BE2C (cell line): ENCODE data around the gene ANKRD29.

Experiments
- DNase-seq: peaks from one replicate; pipeline ENCODE4 v3.0.0-alpha.2; 2020
- H3K27me3 ChIP-seq: fragments of 250-450 bp; sonication (Bioruptor Pico); 2 replicates; pipeline ENCODE4 v1.5.1; 2020; ENCODE audit warnings: mild to moderate bottlenecking
- H3K36me3 ChIP-seq: fragments of 250-450 bp; sonication (Bioruptor Pico); 2 replicates; pipeline ENCODE4 v1.5.1; 2020; ENCODE audit warnings: mild to moderate bottlenecking
- H3K4me1 ChIP-seq: fragments of 250-450 bp; sonication (Bioruptor Pico); 2 replicates; pipeline ENCODE4 v1.5.1; 2020
- H3K4me3 ChIP-seq: 2 replicates; pipeline ENCODE4 v1.5.1; 2011; ENCODE audit warnings: low read depth, low read length
- H3K9me3 ChIP-seq: fragments of 250-450 bp; sonication (Bioruptor Pico); 2 replicates; pipeline ENCODE4 v1.5.1; 2020
- CTCF ChIP-seq: IDR thresholded peaks from 2 replicates; pipeline ENCODE4 v1.5.1; 2012; ENCODE audit warnings: mild to moderate bottlenecking, low read depth, low read length

Gene ANKRD29

GRCh38 chr18:23682045-23682444 is 19.3 kb upstream of the ANKRD29 start:
- Histone ChIP-seq H3K4me1 (no peaks in the 10 kb centered on the region), H3K4me3 (no peak overlapping the region), H3K27me3 (no peaks in the 10 kb centered on the region), H3K36me3 (no peaks in the 10 kb centered on the region), H3K9me3 (no peaks in the 10 kb centered on the region)
- no peak for DNase-seq
- TF ChIP-seq CTCF: no peak

DNA sequence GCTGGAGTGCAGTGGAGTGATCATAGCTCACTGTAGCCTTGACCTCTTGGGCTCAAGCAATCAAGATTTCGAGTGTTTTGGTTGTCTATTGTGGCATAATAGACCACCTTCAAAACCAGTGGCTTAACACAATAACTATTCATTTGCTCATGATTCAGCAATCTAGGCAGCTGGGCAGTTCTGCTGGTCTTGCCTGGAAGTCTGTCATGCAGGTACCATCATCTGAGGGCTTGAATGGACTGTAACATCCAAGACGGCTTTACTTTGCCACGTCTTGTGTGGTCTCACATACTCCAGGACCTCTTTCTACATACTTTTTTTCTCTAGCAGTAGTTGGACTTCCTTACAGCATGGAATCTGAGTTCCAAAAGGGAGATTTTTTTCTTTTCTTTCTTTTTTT is 13.2 kb upstream of the ANKRD29 start:
- no peaks in the 10 kb centered on the region for H3K9me3 ChIP-seq
- no peak for DNase-seq
- H3K4me3 ChIP-seq: no peak overlapping the region
- H3K4me1 ChIP-seq: no peaks in the 10 kb centered on the region
- no peaks in the 10 kb centered on the region for H3K36me3 ChIP-seq
- no peak for TF ChIP-seq CTCF
- H3K27me3 ChIP-seq: no peaks in the 10 kb centered on the region

GRCh38 chr18:23675236-23675635 is 12.5 kb upstream of the ANKRD29 start:
- TF ChIP-seq CTCF: no peak
- no peaks in the 10 kb centered on the region for H3K36me3 ChIP-seq
- no peaks in the 10 kb centered on the region for H3K27me3 ChIP-seq
- no peak for DNase-seq
- no peak overlapping the region for H3K4me3 ChIP-seq
- no peaks in the 10 kb centered on the region for H3K4me1 ChIP-seq
- no peaks in the 10 kb centered on the region for H3K9me3 ChIP-seq

DNA sequence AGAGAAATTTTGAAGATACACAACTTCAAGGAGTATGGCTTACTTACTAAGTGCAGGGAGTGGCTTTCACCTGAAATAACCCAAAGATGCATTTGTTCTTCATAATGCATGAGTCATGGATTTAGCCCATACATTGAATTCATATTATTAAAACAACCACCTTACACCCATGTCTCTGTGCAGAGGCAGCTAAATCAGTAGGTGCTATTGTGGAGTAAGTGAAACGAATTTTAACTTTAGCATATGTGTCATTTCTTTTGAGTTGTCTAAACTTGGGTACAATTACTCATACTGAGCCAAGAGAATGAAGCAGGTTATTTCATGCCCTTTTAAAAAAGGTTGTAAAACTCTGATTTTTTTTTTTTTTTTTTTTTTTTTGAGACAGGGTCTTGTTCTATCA is 11.0 kb upstream of the ANKRD29 start:
- Histone ChIP-seq H3K4me3 (no peak overlapping the region), H3K27me3 (no peaks in the 10 kb centered on the region), H3K4me1 (no peaks in the 10 kb centered on the region), H3K36me3 (no peaks in the 10 kb centered on the region), H3K9me3 (no peaks in the 10 kb centered on the region)
- no peak for DNase-seq
- TF ChIP-seq CTCF: no peak

- no peak for DNase-seq
- H3K27me3 ChIP-seq: no peaks in the 10 kb centered on the region
- no peak overlapping the region for H3K4me3 ChIP-seq
- H3K4me1 ChIP-seq: no peaks in the 10 kb centered on the region
- no peak for TF ChIP-seq CTCF
- H3K9me3 ChIP-seq: no peaks in the 10 kb centered on the region
- H3K36me3 ChIP-seq: no peaks in the 10 kb centered on the region
Observed at GRCh38 chr18:23671564-23671963, 8.9 kb upstream of the ANKRD29 start.

GRCh38 chr18:23669804-23670405 is 7.2 kb upstream of the ANKRD29 start:
- H3K9me3 ChIP-seq: no peaks in the 10 kb centered on the region
- H3K4me3 ChIP-seq: no peak overlapping the region
- no peak for DNase-seq
- no peaks in the 10 kb centered on the region for H3K36me3 ChIP-seq
- TF ChIP-seq CTCF: no peak
- H3K4me1 ChIP-seq: no peaks in the 10 kb centered on the region
- H3K27me3 ChIP-seq: no peaks in the 10 kb centered on the region
